Astrocyte (in vitro differentiated cells and primary cell): Measurements from ENCODE around the gene TTC8. TPM values are rescaled to one million over a fixed set of nuclear protein-coding genes. Genes with fewer than 3 reads are reported as not detected.
"Not testable (repeated sequence)": the region's sequence is repeated elsewhere in the genome, so short reads cannot be mapped to it uniquely, and the experiment has no call there.

ENCODE experiments used
- DNase-seq: peaks from one replicate; pipeline ENCODE4 v3.0.0-alpha.2; 2010; ENCODE audit warnings: low read depth
- FAIRE-seq: peaks from 2 replicates; lab custom pipeline; 2011; peaks lifted over from hg19 to GRCh38; lab: Jason Lieb, UNC
- H2AFZ ChIP-seq: 2 replicates; pipeline ENCODE4 v1.6.0; 2012; ENCODE audit warnings: low read depth, low read length, inconsistent platforms
- H3K27ac ChIP-seq: 2 replicates; pipeline ENCODE4 v1.5.1; 2011; ENCODE audit warnings: low read depth, low read length, inconsistent platforms
- H3K27me3 ChIP-seq: 2 replicates; pipeline ENCODE4 v1.6.0; 2011; ENCODE audit warnings: low read length, inconsistent platforms; ENCODE audit not compliant: insufficient read depth
- H3K36me3 ChIP-seq: 2 replicates; pipeline ENCODE4 v1.5.1; 2011; ENCODE audit warnings: low read length, inconsistent platforms; ENCODE audit not compliant: insufficient read depth
- H3K4me1 ChIP-seq: 2 replicates; pipeline ENCODE4 v1.5.1; 2011; ENCODE audit warnings: low read length, inconsistent platforms; ENCODE audit not compliant: insufficient read depth
- H3K4me2 ChIP-seq: 2 replicates; pipeline ENCODE4 v1.6.0; 2012; ENCODE audit warnings: low read length, inconsistent platforms
- H3K4me3 ChIP-seq: 2 replicates; pipeline ENCODE4 v1.5.1; 2011; ENCODE audit warnings: low read depth, mild to moderate bottlenecking, low read length, inconsistent platforms; ENCODE audit not compliant: insufficient read depth
- H3K79me2 ChIP-seq: 2 replicates; pipeline ENCODE4 v1.6.0; 2012; ENCODE audit warnings: mild to moderate bottlenecking, low read length, inconsistent platforms; ENCODE audit not compliant: insufficient read depth
- H3K9ac ChIP-seq: 2 replicates; pipeline ENCODE4 v1.6.0; 2012; ENCODE audit warnings: mild to moderate bottlenecking, low read length, inconsistent platforms
- H3K9me3 ChIP-seq: 2 replicates; pipeline ENCODE4 v1.5.1; 2012; ENCODE audit warnings: low read depth, mild to moderate bottlenecking, low read length, inconsistent platforms; ENCODE audit not compliant: insufficient read depth
- H4K20me1 ChIP-seq: 2 replicates; pipeline ENCODE4 v1.6.0; 2012; ENCODE audit warnings: low read length, inconsistent platforms; ENCODE audit not compliant: insufficient read depth
- H3K27ac Mint-ChIP-seq: one replicate; pipeline ENCODE4 v1.8.0; 2021; ENCODE audit warnings: mild to moderate bottlenecking, mixed read lengths; ENCODE audit not compliant: unreplicated experiment
- H3K27me3 Mint-ChIP-seq: one replicate; pipeline ENCODE4 v1.8.0; 2021; ENCODE audit warnings: low read depth, mixed read lengths; ENCODE audit not compliant: unreplicated experiment
- H3K36me3 Mint-ChIP-seq: one replicate; pipeline ENCODE4 v1.8.0; 2021; ENCODE audit warnings: low read depth, mixed read lengths; ENCODE audit not compliant: unreplicated experiment
- H3K4me1 Mint-ChIP-seq: one replicate; pipeline ENCODE4 v1.8.0; 2021; ENCODE audit warnings: low read depth, mixed read lengths; ENCODE audit not compliant: unreplicated experiment
- H3K4me3 Mint-ChIP-seq: one replicate; pipeline ENCODE4 v1.8.0; 2021; ENCODE audit warnings: mild to moderate bottlenecking, moderate library complexity, mixed read lengths; ENCODE audit not compliant: unreplicated experiment
- H3K9me3 Mint-ChIP-seq: one replicate; pipeline ENCODE4 v1.8.0; 2021; ENCODE audit warnings: mild to moderate bottlenecking, mixed read lengths; ENCODE audit not compliant: unreplicated experiment
- EZH2 ChIP-seq: IDR thresholded peaks from 2 replicates; pipeline ENCODE4 v1.6.1; 2012; ENCODE audit warnings: mild to moderate bottlenecking, low read length, inconsistent platforms; ENCODE audit not compliant: insufficient read depth
- total RNA-seq: library from RNA; stranded (reverse); gene quantifications from 2 replicates; pipeline ENCODE4 v1.2.1, GENCODE V29; 2021
- TF ChIP-seq, protein P1 (sequence below): IDR thresholded peaks from 2 replicates; pipeline ENCODE4 v1.5.1; 2011; ENCODE audit warnings: low read depth, mild to moderate bottlenecking, inconsistent platforms, low read length, moderate library complexity; ENCODE audit not compliant: insufficient read depth

TTC8 gene
- total RNA-seq, 1 donor from 2014 or later, result 23.7 TPM

DNA sequence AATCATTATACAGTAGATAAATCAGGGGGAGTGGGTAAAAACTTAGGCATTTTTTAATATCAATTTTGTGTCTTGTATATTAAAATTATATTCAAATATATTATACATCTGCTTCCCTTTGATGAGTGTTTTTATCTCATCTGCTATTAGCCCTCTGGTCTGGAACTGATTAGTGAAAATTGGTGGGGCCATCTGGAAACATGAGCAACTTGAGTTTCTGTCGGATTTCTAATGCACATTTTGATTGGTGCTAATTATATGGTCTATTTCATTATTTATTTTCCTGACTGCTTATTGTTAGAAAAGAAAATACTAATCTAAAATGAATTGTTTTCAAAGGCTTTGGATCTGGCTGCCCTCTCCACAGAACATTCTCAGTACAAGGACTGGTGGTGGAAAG is 28.2 kb downstream of the TTC8 start:
- Histone ChIP-seq H3K79me2 (no peaks in the 10 kb centered on the region), H3K9ac (no peak overlapping the region), H3K4me2 (no peak overlapping the region), H3K36me3 (peaks cover 2% of the 10 kb centered on the region), H3K27me3 (no peaks in the 10 kb centered on the region), H3K9me3 (no peaks in the 10 kb centered on the region), H3K4me3 (no peak overlapping the region), H4K20me1 (no peaks in the 10 kb centered on the region), H3K4me1 (peaks cover 8% of the 10 kb centered on the region), H3K27ac (no peak overlapping the region), H2AFZ (no peak overlapping the region)
- FAIRE-seq (no peak), DNase-seq (no peak)
- H3K27me3 Mint-ChIP-seq, result no peaks in the 10 kb centered on the region
- H3K4me3 Mint-ChIP-seq, result no peak overlapping the region
- peaks cover 8% of the 10 kb centered on the region for H3K4me1 Mint-ChIP-seq
- no peaks in the 10 kb centered on the region for H3K9me3 Mint-ChIP-seq
- no peak for TF ChIP-seq EZH2
- TF ChIP-seq, protein P1, sequence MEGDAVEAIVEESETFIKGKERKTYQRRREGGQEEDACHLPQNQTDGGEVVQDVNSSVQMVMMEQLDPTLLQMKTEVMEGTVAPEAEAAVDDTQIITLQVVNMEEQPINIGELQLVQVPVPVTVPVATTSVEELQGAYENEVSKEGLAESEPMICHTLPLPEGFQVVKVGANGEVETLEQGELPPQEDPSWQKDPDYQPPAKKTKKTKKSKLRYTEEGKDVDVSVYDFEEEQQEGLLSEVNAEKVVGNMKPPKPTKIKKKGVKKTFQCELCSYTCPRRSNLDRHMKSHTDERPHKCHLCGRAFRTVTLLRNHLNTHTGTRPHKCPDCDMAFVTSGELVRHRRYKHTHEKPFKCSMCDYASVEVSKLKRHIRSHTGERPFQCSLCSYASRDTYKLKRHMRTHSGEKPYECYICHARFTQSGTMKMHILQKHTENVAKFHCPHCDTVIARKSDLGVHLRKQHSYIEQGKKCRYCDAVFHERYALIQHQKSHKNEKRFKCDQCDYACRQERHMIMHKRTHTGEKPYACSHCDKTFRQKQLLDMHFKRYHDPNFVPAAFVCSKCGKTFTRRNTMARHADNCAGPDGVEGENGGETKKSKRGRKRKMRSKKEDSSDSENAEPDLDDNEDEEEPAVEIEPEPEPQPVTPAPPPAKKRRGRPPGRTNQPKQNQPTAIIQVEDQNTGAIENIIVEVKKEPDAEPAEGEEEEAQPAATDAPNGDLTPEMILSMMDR, result no peak
- no peak overlapping the region for H3K27ac Mint-ChIP-seq
- peaks cover 4% of the 10 kb centered on the region for H3K36me3 Mint-ChIP-seq

- Histone ChIP-seq H3K4me2 (no peak overlapping the region), H2AFZ (no peak overlapping the region), H3K4me3 (no peak overlapping the region), H3K36me3 (peaks cover 2% of the 10 kb centered on the region), H3K27ac (no peak overlapping the region), H3K79me2 (no peaks in the 10 kb centered on the region), H3K9me3 (no peaks in the 10 kb centered on the region), H4K20me1 (no peaks in the 10 kb centered on the region), H3K27me3 (no peaks in the 10 kb centered on the region), H3K4me1 (peaks cover 8% of the 10 kb centered on the region), H3K9ac (no peak overlapping the region)
- no peak for FAIRE-seq
- Mint-ChIP-seq H3K27me3 (no peaks in the 10 kb centered on the region), H3K4me3 (no peak overlapping the region), H3K9me3 (no peaks in the 10 kb centered on the region), H3K4me1 (peaks cover 8% of the 10 kb centered on the region), H3K36me3 (peaks cover 5% of the 10 kb centered on the region), H3K27ac (no peak overlapping the region)
- DNase-seq, result no peak
- TF ChIP-seq, protein P1, result no peak
- no peak for TF ChIP-seq EZH2
Measured at GRCh38 chr14:88853129-88853528, 28.7 kb downstream of the TTC8 start.

DNA sequence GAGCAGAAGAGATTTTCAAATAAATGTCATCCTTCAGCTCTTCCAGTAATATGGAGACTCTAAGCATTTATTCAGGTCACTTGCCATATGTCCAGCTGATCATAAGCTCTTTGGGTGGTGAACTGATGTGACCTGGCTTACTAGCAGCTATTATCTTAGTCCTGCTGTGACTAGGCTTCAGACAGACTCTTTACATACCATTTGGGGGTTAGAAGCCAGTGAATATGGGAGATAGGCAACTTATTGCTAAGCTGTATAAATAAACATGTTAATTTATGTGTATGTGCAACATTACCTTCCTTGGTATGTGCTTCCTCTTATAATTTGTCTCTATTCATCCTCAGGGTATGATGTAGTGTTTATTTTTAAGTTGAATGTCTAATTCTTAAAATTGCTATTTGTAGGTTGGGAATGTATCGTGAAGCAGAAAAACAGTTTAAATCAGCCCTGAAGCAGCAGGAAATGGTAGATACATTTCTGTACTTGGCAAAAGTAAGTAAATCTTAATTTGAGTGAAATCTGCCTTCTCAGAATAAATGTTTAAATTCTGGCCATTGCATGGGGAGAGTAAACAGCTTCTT is 32.4 kb downstream of the TTC8 start:
- peak; percentile 54 for FAIRE-seq
- Histone ChIP-seq H3K27me3 (no peaks in the 10 kb centered on the region), H3K79me2 (no peaks in the 10 kb centered on the region), H3K27ac (no peak overlapping the region), H4K20me1 (no peaks in the 10 kb centered on the region), H3K9ac (no peak overlapping the region), H3K4me1 (peaks cover 3% of the 10 kb centered on the region), H3K4me2 (no peak overlapping the region), H3K9me3 (no peaks in the 10 kb centered on the region), H3K4me3 (no peak overlapping the region), H2AFZ (no peak overlapping the region), H3K36me3 (peaks cover 5% of the 10 kb centered on the region)
- H3K4me3 Mint-ChIP-seq, result no peak overlapping the region
- TF ChIP-seq EZH2, result no peak
- TF ChIP-seq, protein P1, result no peak
- DNase-seq, result peak; percentile 39
- no peaks in the 10 kb centered on the region for H3K27me3 Mint-ChIP-seq
- H3K27ac Mint-ChIP-seq, result no peak overlapping the region
- H3K9me3 Mint-ChIP-seq, result peaks cover 3% of the 10 kb centered on the region
- peaks cover 14% of the 10 kb centered on the region for H3K36me3 Mint-ChIP-seq
- no peaks in the 10 kb centered on the region for H3K4me1 Mint-ChIP-seq

GRCh38 chr14:88857861-88858260 is 33.4 kb downstream of the TTC8 start:
- H3K27ac Mint-ChIP-seq, result not testable (repeated sequence)

More at GRCh38 chr14:88857861-88858260, 33.4 kb downstream of the TTC8 start:
- not testable (repeated sequence) for H4K20me1 ChIP-seq, H3K4me1 Mint-ChIP-seq, H3K4me2 ChIP-seq, FAIRE-seq, H3K4me1 ChIP-seq, H3K9me3 ChIP-seq, H3K79me2 ChIP-seq, H3K27me3 ChIP-seq, H3K9ac ChIP-seq, H3K27ac ChIP-seq, H3K4me3 Mint-ChIP-seq, H2AFZ ChIP-seq, DNase-seq, H3K9me3 Mint-ChIP-seq, H3K27me3 Mint-ChIP-seq, H3K36me3 ChIP-seq, H3K4me3 ChIP-seq
- H3K36me3 Mint-ChIP-seq, result peaks cover 19% of the 10 kb centered on the region
